Endothelial cell of umbilical vein (primary cell): ENCODE measurements around the gene CCDC6. TPM values are rescaled to one million over a fixed set of nuclear protein-coding genes. Genes with fewer than 3 reads are reported as not detected.

ENCODE experiments used
- BruUV-seq: library from RNA; stranded (reverse); fragments of 400-500 nt; replicated peaks from 2 replicates; lab custom pipeline; 2021; lab: Mats Ljungman, UMichigan
- CTCF ChIA-PET: fragments of 300-600, 350-600 bp; sonication (Branson Sonifier 250); formaldehyde crosslinking; loops from one replicate; lab custom pipeline; 2021; ENCODE audit warnings: antibody characterized with exemption, inconsistent platforms; lab: Charles Lee
- POLR2A ChIA-PET: fragments of 300-600, 350-600 bp; sonication (Branson Sonifier 250); formaldehyde crosslinking; loops from one replicate; lab custom pipeline; 2021; ENCODE audit warnings: antibody characterized with exemption, inconsistent platforms; lab: Charles Lee
- DNase-seq: peaks from one replicate; pipeline ENCODE4 v3.0.0-alpha.2; 2011; ENCODE audit warnings: low read depth, low spot score
- FAIRE-seq: peaks from 2 replicates; lab custom pipeline; 2011; peaks lifted over from hg19 to GRCh38; lab: Jason Lieb, UNC
- H2AFZ ChIP-seq: 2 replicates; pipeline ENCODE4 v1.6.0; 2012; ENCODE audit warnings: low read depth, low read length, control low read depth, inconsistent platforms
- H3K27ac ChIP-seq: 2 replicates; pipeline ENCODE4 v1.5.1; 2011; ENCODE audit warnings: low read depth, mild to moderate bottlenecking, control low read depth, low read length, moderate library complexity; ENCODE audit not compliant: insufficient read depth
- H3K27me3 ChIP-seq, 2 experiments: 2 replicates each; pipeline versions ENCODE4 v1.6.0 to v1.6.1; 2011; ENCODE audit warnings: low read length in 2 of 2, mixed read lengths in 1 of 2; ENCODE audit not compliant: control insufficient read depth in 2 of 2, insufficient read depth in 2 of 2
- H3K36me3 ChIP-seq, 2 experiments: 2 replicates in 1 of 2; 3 replicates in 1 of 2; pipeline ENCODE4 v1.5.1; 2011; ENCODE audit warnings: low read length in 2 of 2, mild to moderate bottlenecking in 1 of 2, moderate library complexity in 1 of 2; ENCODE audit not compliant: control insufficient read depth in 2 of 2, insufficient read depth in 2 of 2; ENCODE audit errors: extremely low read depth in 1 of 2
- H3K4me1 ChIP-seq: 3 replicates; pipeline ENCODE4 v1.5.1; 2011; ENCODE audit warnings: mild to moderate bottlenecking, low read length; ENCODE audit not compliant: control insufficient read depth, insufficient read depth; ENCODE audit errors: extremely low read depth
- H3K4me2 ChIP-seq: 2 replicates; pipeline ENCODE4 v1.6.1; 2011; ENCODE audit warnings: low read length, control low read depth, mixed read lengths; ENCODE audit not compliant: insufficient read depth
- H3K4me3 ChIP-seq, 3 experiments: fragments of 200-600 bp in 1 of 3; sonication (generic), shearing (Covaris generic) in 1 of 3; replicated peaks in 1 of 3; 2 replicates each; pipeline ENCODE4 v1.5.1; 2011 to 2016; ENCODE audit warnings: control low read depth in 3 of 3, low read length in 3 of 3, mild to moderate bottlenecking in 2 of 3, inconsistent platforms in 1 of 3, low read depth in 1 of 3, moderate library complexity in 1 of 3; ENCODE audit not compliant: insufficient read depth in 1 of 3
- H3K79me2 ChIP-seq: 2 replicates; pipeline ENCODE4 v1.6.0; 2012; ENCODE audit warnings: low read length, inconsistent platforms; ENCODE audit not compliant: control insufficient read depth, insufficient read depth
- H3K9ac ChIP-seq: replicated peaks from 2 replicates; pipeline ENCODE3; 2011; ENCODE audit warnings: low read length, control low read depth; ENCODE audit not compliant: insufficient read depth; ENCODE audit errors: extremely low read depth
- H3K9me1 ChIP-seq: replicated peaks from 3 replicates; pipeline ENCODE4 v1.6.0; 2011; ENCODE audit warnings: mild to moderate bottlenecking, low read length; ENCODE audit not compliant: control insufficient read depth, insufficient read depth; ENCODE audit errors: extremely low read depth
- H3K9me3 ChIP-seq: replicated peaks from 2 replicates; pipeline ENCODE4 v1.5.1; 2012; ENCODE audit warnings: low read length, inconsistent platforms; ENCODE audit not compliant: control insufficient read depth, insufficient read depth
- H4K20me1 ChIP-seq: replicated peaks from 2 replicates; pipeline ENCODE3; 2011; ENCODE audit warnings: mild to moderate bottlenecking, low read length; ENCODE audit not compliant: control insufficient read depth, insufficient read depth; ENCODE audit errors: extremely low read depth
- CTCF ChIP-seq, 2 donors: IDR thresholded peaks; 1 replicate in 1 of 2; 2 replicates in 1 of 2; pipeline ENCODE4 v1.5.1; 2011; ENCODE audit warnings: low read length in 2 of 2, mild to moderate bottlenecking in 2 of 2, moderate library complexity in 2 of 2, control low read depth in 1 of 2, inconsistent platforms in 1 of 2, low read depth in 1 of 2; ENCODE audit not compliant: insufficient read depth in 1 of 2; ENCODE audit errors: extremely low read depth in 1 of 2
- EZH2 ChIP-seq: IDR thresholded peaks from 2 replicates; pipeline ENCODE4 v1.6.1; 2012; ENCODE audit warnings: borderline replicate concordance, low read depth, mild to moderate bottlenecking, moderate library complexity, low read length, inconsistent platforms; ENCODE audit not compliant: severe bottlenecking
- FOS ChIP-seq: IDR thresholded peaks from 2 replicates; pipeline ENCODE4 v1.6.1; 2011; ENCODE audit warnings: mild to moderate bottlenecking, low read length, moderate library complexity, borderline replicate concordance; ENCODE audit not compliant: insufficient read depth
- GATA2 ChIP-seq: IDR thresholded peaks from 2 replicates; pipeline ENCODE4 v1.7.0; 2011; ENCODE audit warnings: low read depth, mild to moderate bottlenecking, moderate library complexity, mixed read lengths, low read length; ENCODE audit not compliant: insufficient read length, insufficient read depth
- JUN ChIP-seq: IDR thresholded peaks from 2 replicates; pipeline ENCODE4 v1.6.1; 2011; ENCODE audit warnings: borderline replicate concordance, low read depth; ENCODE audit not compliant: insufficient read length, insufficient read depth
- MAX ChIP-seq: IDR thresholded peaks from 2 replicates; pipeline ENCODE4 v1.6.1; 2011; ENCODE audit not compliant: insufficient read depth, insufficient read length
- MYC ChIP-seq: IDR thresholded peaks from one replicate; pipeline ENCODE4 v1.6.1; 2011; ENCODE audit warnings: mild to moderate bottlenecking, low read depth, low read length
- POLR2A ChIP-seq: IDR thresholded peaks from 2 replicates; pipeline ENCODE4 v1.6.1; 2012; ENCODE audit warnings: low read depth, mild to moderate bottlenecking, control low read depth, low read length
- POLR2AphosphoS5 ChIP-seq: IDR thresholded peaks from 2 replicates; pipeline ENCODE4 v1.6.1; 2012; ENCODE audit warnings: low read depth, mild to moderate bottlenecking, control low read depth, low read length, moderate library complexity; ENCODE audit not compliant: insufficient read depth
- dilution Hi-C: fragments of 300-500 bp; cut with MboI; formaldehyde crosslinking; loops from one replicate; pipeline ENCODE4 v1.15.0; 2019; ENCODE audit warnings: low sequenced_read_pairs; ENCODE audit not compliant: extremely low pct_ligation_motif_present
- intact Hi-C: fragments of 100-400 bp; cut with micrococcal nuclease; formaldehyde crosslinking; loops from one replicate; pipeline ENCODE4 v1.10.0; 2022
- polyA plus RNA-seq, 4 experiments: library from polyadenylated mRNA; depleted of rRNA in 3 of 4; stranded (reverse) in 3 of 4; unstranded in 1 of 4; fragments of >200 nt; gene quantifications; 2 replicates each; pipeline versions ENCODE4 v1.2.1 to v1.2.3, GENCODE V29; 2011 to 2012; ENCODE audit warnings: missing spikeins in 1 of 4
- total RNA-seq: library from RNA; stranded (reverse); gene quantifications from 2 replicates; pipeline ENCODE4 v1.2.3, GENCODE V29; 2021

Gene CCDC6
- total and polyA plus RNA-seq, 2 donors (not counting 3 experiments of a cell fraction or from before 2014, with no cell fraction given) = 16.8 to 36.8 TPM

- Histone ChIP-seq H3K9ac (no peak overlapping the region), H3K36me3 (no peaks in the 10 kb centered on the region), H3K27me3 (no peaks in the 10 kb centered on the region), H2AFZ (no peak overlapping the region), H3K4me2 (no peak overlapping the region), H4K20me1 (no peaks in the 10 kb centered on the region), H3K27ac (no peak overlapping the region), H3K9me3 (no peaks in the 10 kb centered on the region), H3K9me1 (no peaks in the 10 kb centered on the region), H3K79me2 (no peaks in the 10 kb centered on the region), H3K4me1 (no peaks in the 10 kb centered on the region), H3K4me3 (no peak overlapping the region)
- BruUV-seq = no TSS peak
- intact Hi-C loops (no loop called here), dilution Hi-C loops (no loop called here)
- CTCF ChIA-PET = no interaction called here
- DNase-seq (no peak), FAIRE-seq (no peak)
- TF ChIP-seq POLR2A = no peak
- no peak for TF ChIP-seq EZH2
- TF ChIP-seq MAX = no peak
- no peak for TF ChIP-seq POLR2AphosphoS5
- TF ChIP-seq FOS = no peak
- TF ChIP-seq JUN = no peak
- no peak for TF ChIP-seq MYC
- no peak for TF ChIP-seq GATA2
- no peak for TF ChIP-seq CTCF (IDR thresholded peaks at IDR 0.05; ENCODE audit: extremely low read depth in 1 of 2, insufficient read depth in 1 of 2, low read depth in 1 of 2, low read length in 2 of 2)
- POLR2A ChIA-PET = no interaction called here
Measured at GRCh38 chr10:59937720-59938119, 31.4 kb upstream of the CCDC6 start.
